Measurements from ENCODE around the gene USP43. TPM values are rescaled to one million over a fixed set of nuclear protein-coding genes. Genes with fewer than 3 reads are reported as not detected.

USP43 gene
- total and polyA plus RNA-seq, 2 donors from 2014 or later, result 1.9 to 7.8 TPM

- no peak overlapping the region for H3K9ac ChIP-seq (ENCODE audit: low read length in 3 of 3)
- H3K27me3 ChIP-seq (ENCODE audit: control insufficient read depth, insufficient read depth, low read length), result no peaks in the 10 kb centered on the region
- no peak for DNase-seq
- H3K9me3 ChIP-seq (ENCODE audit: control insufficient read depth in 2 of 3, insufficient read depth in 1 of 3, low read length in 3 of 3), result no peaks in the 10 kb centered on the region
- no peak for FAIRE-seq
- H3K27ac ChIP-seq (ENCODE audit: low read depth in 2 of 2, low read length in 2 of 2), result no peak overlapping the region
- no peaks in the 10 kb centered on the region for H3K36me3 ChIP-seq (ENCODE audit: control insufficient read depth in 2 of 3, insufficient read depth in 3 of 3, low read length in 3 of 3)
- TF ChIP-seq CTCF (IDR thresholded peaks at IDR 0.05; ENCODE audit: borderline replicate concordance, extremely low read depth, insufficient read depth), result no peak
- intact Hi-C loops (cut with DNase I), result no loop called here
- no peaks in the 10 kb centered on the region for H3K4me1 ChIP-seq (ENCODE audit: control insufficient read depth in 2 of 3, insufficient read depth in 2 of 3, low read depth in 1 of 3, low read length in 3 of 3)
- H3K4me3 ChIP-seq (ENCODE audit: low read length in 3 of 3), result no peak overlapping the region
These were observed 62.6 kb downstream of the USP43 start for GRCh38 chr17:9707948-9708347.

- no peak for TF ChIP-seq CTCF (IDR thresholded peaks at IDR 0.05; ENCODE audit: borderline replicate concordance, extremely low read depth, insufficient read depth)
- Histone ChIP-seq H3K9ac (ENCODE audit: low read length in 3 of 3) (no peak overlapping the region), H3K36me3 (ENCODE audit: control insufficient read depth in 2 of 3, insufficient read depth in 3 of 3, low read length in 3 of 3) (peaks cover 0 to 7% (median 0%) of the 10 kb centered on the region in 3 donors), H3K27me3 (ENCODE audit: control insufficient read depth, insufficient read depth, low read length) (no peaks in the 10 kb centered on the region), H3K4me3 (ENCODE audit: low read length in 3 of 3) (no peak overlapping the region), H3K4me1 (ENCODE audit: control insufficient read depth in 2 of 3, insufficient read depth in 2 of 3, low read depth in 1 of 3, low read length in 3 of 3) (peaks cover 0 to 3% (median 0%) of the 10 kb centered on the region in 3 donors), H3K9me3 (ENCODE audit: control insufficient read depth in 2 of 3, insufficient read depth in 1 of 3, low read length in 3 of 3) (peaks cover 0 to 3% (median 0%) of the 10 kb centered on the region in 3 donors), H3K27ac (ENCODE audit: low read depth in 2 of 2, low read length in 2 of 2) (no peak overlapping the region)
- FAIRE-seq (no peak), DNase-seq (no peak)
- intact Hi-C loops (cut with DNase I), result no loop called here
These were observed 69.5 kb downstream of the USP43 start for GRCh38 chr17:9714801-9715200.

GRCh38 chr17:9715503-9716016 lies 70.2 kb downstream of the USP43 start:
- H3K36me3 ChIP-seq (ENCODE audit: control insufficient read depth in 2 of 3, insufficient read depth in 3 of 3, low read length in 3 of 3), result peaks cover 0 to 7% (median 0%) of the 10 kb centered on the region in 3 donors
- no peaks in the 10 kb centered on the region for H3K27me3 ChIP-seq (ENCODE audit: control insufficient read depth, insufficient read depth, low read length)
- H3K9ac ChIP-seq (ENCODE audit: low read length in 3 of 3), result no peak overlapping the region
- no peak for TF ChIP-seq CTCF (IDR thresholded peaks at IDR 0.05; ENCODE audit: borderline replicate concordance, extremely low read depth, insufficient read depth)
- DNase-seq, result no peak
- H3K27ac ChIP-seq (ENCODE audit: low read depth in 2 of 2, low read length in 2 of 2), result no peak overlapping the region
- peaks cover 0 to 3% (median 0%) of the 10 kb centered on the region in 3 donors for H3K4me1 ChIP-seq (ENCODE audit: control insufficient read depth in 2 of 3, insufficient read depth in 2 of 3, low read depth in 1 of 3, low read length in 3 of 3)
- peaks cover 0 to 3% (median 0%) of the 10 kb centered on the region in 3 donors for H3K9me3 ChIP-seq (ENCODE audit: control insufficient read depth in 2 of 3, insufficient read depth in 1 of 3, low read length in 3 of 3)
- H3K4me3 ChIP-seq (ENCODE audit: low read length in 3 of 3), result no peak overlapping the region
- FAIRE-seq, result no peak
- intact Hi-C loops (cut with DNase I), result no loop called here

- intact Hi-C loops (cut with DNase I), result no loop called here
- no peak for TF ChIP-seq CTCF (IDR thresholded peaks at IDR 0.05; ENCODE audit: borderline replicate concordance, extremely low read depth, insufficient read depth)
- DNase-seq, result peak in 3 of 5 donors; percentile 14 to 51 (median 31)
- Histone ChIP-seq H3K27ac (ENCODE audit: low read depth in 2 of 2, low read length in 2 of 2) (no peak overlapping the region), H3K9me3 (ENCODE audit: control insufficient read depth in 2 of 3, insufficient read depth in 1 of 3, low read length in 3 of 3) (no peaks in the 10 kb centered on the region), H3K9ac (ENCODE audit: low read length in 3 of 3) (no peak overlapping the region), H3K4me1 (ENCODE audit: control insufficient read depth in 2 of 3, insufficient read depth in 2 of 3, low read depth in 1 of 3, low read length in 3 of 3) (no peaks in the 10 kb centered on the region), H3K4me3 (ENCODE audit: low read length in 3 of 3) (no peak overlapping the region), H3K27me3 (ENCODE audit: control insufficient read depth, insufficient read depth, low read length) (no peaks in the 10 kb centered on the region), H3K36me3 (ENCODE audit: control insufficient read depth in 2 of 3, insufficient read depth in 3 of 3, low read length in 3 of 3) (no peaks in the 10 kb centered on the region)
- no peak for FAIRE-seq
These were observed 80.3 kb downstream of the USP43 start for GRCh38 chr17:9725575-9725974.
